Measurements from ENCODE around the gene CORO1C.

Gene CORO1C

DNA sequence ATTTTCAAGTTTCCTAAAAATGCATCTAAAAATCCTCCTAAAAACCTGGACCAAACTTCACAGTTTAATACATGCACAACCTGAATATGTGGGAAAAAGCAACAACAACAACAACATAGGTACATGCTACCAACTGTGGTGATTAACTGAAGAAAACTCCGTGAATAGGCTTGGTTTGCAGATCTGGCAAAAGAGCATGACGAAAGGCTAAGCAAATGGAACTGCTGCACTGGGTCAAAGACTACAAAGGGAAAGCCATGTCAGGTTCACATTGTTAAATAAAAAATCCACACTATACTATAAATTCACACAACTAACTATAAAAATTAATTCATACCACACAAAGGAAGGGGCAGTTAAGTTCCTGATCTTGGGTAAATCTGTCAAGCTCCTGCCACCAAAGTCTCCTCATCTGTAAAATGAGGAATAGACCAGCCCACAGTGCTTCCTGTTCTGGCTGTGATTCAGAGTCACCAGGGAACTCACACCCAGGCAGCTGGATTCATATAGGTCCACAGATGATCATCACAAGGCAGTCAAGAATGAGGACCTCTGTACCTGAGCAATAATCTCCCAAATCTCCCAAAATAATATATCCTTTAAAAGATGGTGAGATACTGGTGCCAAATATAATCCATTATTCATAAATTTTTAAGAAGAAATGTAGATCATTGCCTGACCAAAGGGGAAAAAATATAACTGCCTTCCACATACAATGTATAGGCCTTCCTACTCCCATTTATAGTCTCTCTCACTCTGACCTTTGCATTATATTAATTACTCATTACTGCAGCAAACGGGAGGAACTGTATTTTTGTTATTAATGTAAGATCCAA lies 7.0 kb downstream of the CORO1C start:
- no peak for FAIRE-seq

GRCh38 chr12:108722992-108723766 lies 8.1 kb downstream of the CORO1C start:
- peak; percentile 62 for FAIRE-seq

DNA sequence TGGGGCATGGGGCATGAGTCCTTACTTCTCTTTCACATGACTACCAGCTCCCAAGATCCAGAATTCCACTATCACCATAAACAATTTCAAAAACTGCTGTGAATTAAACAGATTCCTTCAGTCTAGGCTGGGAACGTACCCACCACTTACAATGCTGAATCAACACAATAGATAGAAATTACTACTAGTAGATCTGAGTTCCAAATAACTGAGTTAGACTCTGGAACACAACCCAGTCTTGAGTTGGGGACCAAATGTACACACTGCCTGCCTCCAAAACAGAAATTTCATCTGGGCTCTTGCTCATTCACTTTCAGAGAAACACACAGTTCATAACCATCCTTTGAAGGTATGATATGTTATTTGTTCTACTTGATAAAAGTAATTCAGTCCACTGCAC lies 8.9 kb downstream of the CORO1C start:
- no peak for FAIRE-seq

DNA sequence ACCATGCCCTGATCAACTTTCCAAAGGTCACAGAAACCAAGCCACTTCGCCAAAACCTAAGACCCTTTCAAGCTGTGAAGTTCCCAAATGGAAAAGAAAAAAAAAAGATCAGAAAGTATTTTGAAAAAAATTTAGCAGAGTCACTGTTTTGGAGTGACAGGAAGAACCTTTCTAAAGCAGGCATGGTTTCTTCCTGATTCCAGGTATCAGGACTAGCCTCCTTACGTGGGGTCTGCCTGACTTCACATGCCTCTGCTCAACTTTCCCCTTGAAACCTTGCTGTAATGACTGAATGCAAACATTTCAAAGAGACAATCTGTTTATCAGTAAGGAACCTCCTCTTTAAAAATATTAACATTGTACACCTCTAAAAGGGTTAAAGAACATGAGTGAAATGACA lies 9.5 kb downstream of the CORO1C start:
- no peak for FAIRE-seq

- no peak for FAIRE-seq
These were observed 10.4 kb downstream of the CORO1C start for GRCh38 chr12:108720757-108721514.

GRCh38 chr12:108717243-108717642 lies 14.1 kb downstream of the CORO1C start:
- no peak for FAIRE-seq

- no peak for FAIRE-seq
These were observed 16.5 kb downstream of the CORO1C start for GRCh38 chr12:108714866-108715265.

- FAIRE-seq, result no peak
These were observed 17.8 kb downstream of the CORO1C start for GRCh38 chr12:108713471-108713870.

GRCh38 chr12:108712925-108713203 lies 18.5 kb downstream of the CORO1C start:
- FAIRE-seq, result no peak

- FAIRE-seq, result no peak
These were observed 19.0 kb downstream of the CORO1C start for GRCh38 chr12:108712165-108712924.

DNA sequence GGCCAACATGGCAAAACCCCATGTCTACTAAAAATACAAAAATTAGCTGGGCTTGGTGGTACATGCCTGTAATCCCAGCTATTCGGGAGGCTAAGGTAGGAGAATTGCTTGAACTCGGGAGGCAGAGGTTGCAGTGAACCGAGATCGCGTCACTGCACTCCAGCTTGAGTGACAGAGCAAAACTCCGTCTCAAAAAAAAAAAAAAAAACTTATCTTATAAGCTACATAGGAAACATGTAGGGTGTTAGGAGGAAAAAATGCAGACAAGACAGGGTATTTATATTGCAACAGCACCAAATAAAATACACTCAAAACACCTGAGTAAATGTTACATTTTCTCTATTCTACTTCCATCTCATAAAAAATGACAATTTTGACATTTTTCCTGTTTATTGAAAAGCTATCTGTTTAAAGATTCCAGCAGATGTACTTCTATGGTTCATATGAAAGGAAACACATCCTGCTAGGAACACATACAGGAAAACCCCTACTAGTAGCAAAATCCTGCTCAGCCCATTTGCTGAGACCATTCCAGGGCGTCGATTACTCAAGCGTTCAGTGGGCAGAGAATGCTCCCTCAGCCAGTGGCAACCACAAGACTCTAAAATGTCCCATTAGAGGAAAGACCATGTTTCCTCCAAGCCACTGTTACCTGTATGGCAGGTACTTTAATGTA lies 19.7 kb downstream of the CORO1C start:
- FAIRE-seq, result no peak

- no peak for FAIRE-seq
These were observed 21.6 kb downstream of the CORO1C start for GRCh38 chr12:108709697-108710096.

- no peak for FAIRE-seq
These were observed 26.8 kb downstream of the CORO1C start for GRCh38 chr12:108704527-108704926.

GRCh38 chr12:108702595-108703320 lies 28.6 kb downstream of the CORO1C start:
- FAIRE-seq, result no peak

DNA sequence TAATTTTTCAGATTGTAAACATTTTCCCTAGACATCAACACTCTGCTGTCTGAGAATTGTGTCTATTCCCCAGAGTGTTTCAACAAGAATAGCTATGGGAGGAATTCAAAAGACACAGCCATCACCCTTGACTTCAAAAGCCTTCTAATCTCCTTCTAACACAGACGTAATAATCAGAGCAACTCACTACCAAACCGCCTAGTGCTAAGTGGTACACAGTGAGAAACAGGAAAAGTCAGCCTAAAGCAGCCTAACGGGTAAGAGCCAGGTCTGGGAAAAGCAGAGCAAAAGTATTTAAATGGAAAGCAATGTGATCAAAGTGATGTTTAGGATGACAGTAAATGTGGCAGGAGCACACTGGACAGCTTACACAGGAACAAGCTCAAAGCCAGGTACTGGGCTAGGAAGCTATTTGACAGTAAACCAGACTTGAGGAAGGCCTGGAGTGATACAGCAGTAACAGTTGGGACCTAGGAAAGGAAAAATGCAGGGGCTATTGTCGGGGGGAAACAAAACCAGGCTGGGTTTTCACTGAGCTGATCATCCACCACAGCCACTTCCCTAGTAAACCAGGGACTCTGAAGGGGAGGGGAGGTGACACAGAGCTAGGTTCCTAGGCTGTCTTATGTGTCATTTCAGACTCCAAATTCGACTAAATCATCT lies 29.4 kb downstream of the CORO1C start:
- no peak for FAIRE-seq

GRCh38 chr12:108700833-108701541 lies 30.3 kb downstream of the CORO1C start:
- no peak for FAIRE-seq

- FAIRE-seq, result no peak
These were observed 31.3 kb downstream of the CORO1C start for GRCh38 chr12:108699955-108700563.

GRCh38 chr12:108697905-108698304 lies 33.4 kb downstream of the CORO1C start:
- no peak for FAIRE-seq

GRCh38 chr12:108696996-108697290 lies 34.4 kb downstream of the CORO1C start:
- FAIRE-seq, result no peak

Data from G401.6 (cell line).